GM12875 (cell line): ENCODE measurements around the gene RHBDD3.

Experiments used
- H3K4me3 ChIP-seq: one replicate; pipeline ENCODE4 v1.5.1; 2011; ENCODE audit warnings: low read depth, low read length, control low read depth
- CTCF ChIP-seq: IDR thresholded peaks from 2 replicates; pipeline ENCODE4 v1.5.1; 2011; ENCODE audit warnings: low read depth, mild to moderate bottlenecking, control low read depth, inconsistent platforms, low read length, moderate library complexity, borderline replicate concordance; ENCODE audit not compliant: insufficient read depth

RHBDD3 gene

GRCh38 chr22:29302681-29303465, 35.1 kb upstream of the RHBDD3 start:
- no peak overlapping the region for H3K4me3 ChIP-seq
- TF ChIP-seq CTCF: no peak

DNA sequence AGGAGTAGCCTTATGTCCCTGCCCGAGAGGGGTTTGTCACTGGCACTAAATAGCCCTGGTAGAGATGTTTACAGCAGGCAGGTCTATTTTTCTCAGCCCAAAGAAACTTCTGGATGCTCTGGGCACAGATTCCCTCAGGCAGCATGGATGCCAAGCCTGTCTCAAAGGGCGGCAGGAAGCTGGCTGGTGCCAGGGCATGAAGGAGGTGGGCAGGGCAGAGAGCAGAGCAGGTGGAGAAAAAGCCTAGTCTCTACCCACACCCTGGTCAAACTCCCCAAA, 34.6 kb upstream of the RHBDD3 start:
- no peak for TF ChIP-seq CTCF
- H3K4me3 ChIP-seq: no peak overlapping the region

GRCh38 chr22:29301716-29302401, 34.1 kb upstream of the RHBDD3 start:
- no peak overlapping the region for H3K4me3 ChIP-seq

DNA sequence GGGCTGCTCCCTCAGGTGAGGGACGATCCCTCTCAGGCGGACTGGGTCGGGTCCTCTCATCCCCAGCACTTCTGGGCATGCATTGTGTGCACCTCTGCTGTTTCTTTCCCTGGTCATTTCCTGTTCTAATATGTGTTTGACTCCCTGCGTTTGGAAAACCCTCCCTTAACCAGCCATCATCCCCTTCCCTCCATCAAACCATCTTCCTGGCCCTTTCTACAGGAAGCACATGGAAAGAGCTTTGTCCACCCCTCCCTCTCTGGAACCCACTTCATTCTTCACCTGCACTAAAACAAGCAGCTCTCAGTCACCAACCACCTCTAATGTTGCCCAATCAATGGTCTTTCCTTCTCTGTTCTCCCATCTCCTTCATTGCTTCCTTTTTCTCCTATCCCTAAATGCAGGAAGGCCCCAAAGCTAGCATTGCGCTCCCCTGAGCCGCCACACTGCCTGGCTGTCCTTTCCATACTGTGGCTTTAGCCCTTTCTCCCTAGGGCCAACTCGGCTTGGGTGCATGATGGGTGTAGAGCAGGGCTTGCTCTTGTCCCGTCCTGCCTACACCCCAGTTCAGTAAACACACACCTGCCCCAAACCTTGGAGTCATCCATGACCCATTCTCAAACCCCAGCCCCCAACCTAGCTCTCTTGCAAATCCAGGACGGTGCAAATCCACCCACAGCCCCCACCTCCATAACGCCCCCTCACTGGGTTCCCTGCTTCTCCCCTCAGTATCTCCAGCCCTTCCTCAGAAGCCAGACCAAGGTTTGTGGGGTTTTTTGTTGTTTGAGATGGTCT, 33.2 kb upstream of the RHBDD3 start:
- no peak for TF ChIP-seq CTCF
- H3K4me3 ChIP-seq: no peak overlapping the region

More at GRCh38 chr22:29301716-29302401, 34.1 kb upstream of the RHBDD3 start:
- no peak for TF ChIP-seq CTCF

DNA sequence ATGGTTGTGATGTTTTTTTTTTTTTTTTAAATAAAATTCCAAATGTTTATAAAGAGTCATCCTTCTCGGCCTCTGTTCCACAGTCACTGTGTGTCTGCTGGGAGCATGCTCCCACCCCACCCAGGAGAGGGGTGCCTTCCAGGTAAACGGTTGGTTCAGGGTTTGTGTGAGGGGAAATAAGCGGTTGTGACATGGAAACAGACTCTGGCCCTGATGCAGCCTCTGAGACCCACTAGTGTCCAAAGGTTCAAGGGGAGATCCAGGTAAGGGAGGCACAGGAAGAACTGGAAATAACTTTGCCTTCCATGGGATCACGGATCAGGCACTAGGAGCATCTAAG, 32.7 kb upstream of the RHBDD3 start:
- no peak for TF ChIP-seq CTCF
- no peak overlapping the region for H3K4me3 ChIP-seq

- no peak overlapping the region for H3K4me3 ChIP-seq
- TF ChIP-seq CTCF: no peak
Measured at GRCh38 chr22:29299136-29299900, 31.5 kb upstream of the RHBDD3 start.
